HG02943 (cell line): ENCODE measurements around the gene CRYZL1.
"Not testable (repeated sequence)": the region's sequence is repeated elsewhere in the genome, so short reads cannot be mapped to it uniquely, and the experiment has no call there.

Experiments used
- ATAC-seq: cut with Tn5 transposase; IDR thresholded peaks from one replicate; pipeline ENCODE4 v1.9.1; 2021; ENCODE audit warnings: mild to moderate bottlenecking, low read depth, moderate library complexity; ENCODE audit not compliant: unreplicated experiment

The CRYZL1 gene

DNA sequence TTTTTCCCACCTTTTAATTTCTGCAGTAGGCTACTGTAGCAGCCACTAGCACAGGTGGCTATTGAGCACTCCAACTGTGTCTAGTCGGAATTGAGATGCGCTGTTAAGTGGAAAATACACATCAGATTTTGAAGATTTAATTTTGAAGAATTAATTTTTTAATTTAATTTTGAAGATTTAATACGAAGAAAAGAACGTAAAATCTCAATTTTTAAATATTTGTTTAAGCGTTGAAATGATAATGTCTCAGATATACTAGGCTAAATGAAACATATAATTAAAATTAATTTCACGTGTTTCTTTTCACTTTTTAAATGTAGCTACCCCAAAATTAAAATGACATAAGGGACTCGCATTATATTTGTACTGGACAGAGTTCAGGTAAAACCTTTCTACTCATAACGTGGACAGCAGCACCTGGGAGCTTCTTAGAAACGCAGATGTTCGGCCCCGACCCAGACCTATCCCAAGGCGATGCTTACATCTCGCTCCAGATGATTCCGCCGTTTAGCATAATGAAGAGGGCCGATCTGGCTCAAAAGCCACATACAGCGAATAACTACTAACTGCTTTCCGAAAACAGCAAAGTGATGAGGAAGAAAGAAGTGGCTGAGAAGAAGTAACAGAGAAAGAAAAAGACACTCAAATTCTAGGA lies 717 bp downstream of the CRYZL1 start:
- no peak for ATAC-seq

DNA sequence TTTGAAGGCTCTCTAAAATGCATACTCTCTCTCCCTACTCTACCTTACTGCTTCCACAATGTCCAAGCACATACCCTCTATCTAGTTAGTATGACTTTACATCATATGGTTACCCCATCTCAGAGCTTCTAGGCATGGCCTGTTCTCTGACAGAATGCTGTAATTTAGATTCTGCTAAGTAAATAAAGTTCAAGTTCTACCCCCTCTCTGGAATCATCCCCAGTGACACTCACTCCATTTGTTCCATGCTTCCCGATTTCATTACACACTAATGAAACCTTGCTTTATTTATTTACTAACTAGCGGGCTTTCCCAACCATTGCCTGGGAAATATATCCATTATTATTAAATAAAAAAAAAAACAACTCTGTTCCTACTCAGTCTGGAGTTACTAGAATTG lies 7.3 kb downstream of the CRYZL1 start:
- ATAC-seq, result no peak

DNA sequence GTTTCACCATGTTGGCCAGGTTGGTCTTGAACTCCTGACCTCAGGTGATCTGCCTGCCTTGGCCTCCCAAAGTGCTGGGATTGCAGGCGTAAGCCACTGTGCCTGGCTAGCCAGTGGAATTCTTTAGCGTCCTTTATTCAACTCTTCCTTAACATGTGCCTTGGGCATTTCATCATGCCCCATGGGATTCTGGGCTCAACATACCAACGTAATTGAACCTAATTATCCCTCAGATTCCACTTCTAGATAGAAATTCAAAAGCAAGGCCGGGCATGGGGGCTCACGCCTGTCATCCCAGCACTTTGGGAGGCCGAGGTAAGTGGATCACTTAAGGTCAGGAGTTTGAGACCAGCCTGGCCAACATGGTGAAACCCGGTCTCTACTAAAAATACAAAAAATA lies 15.4 kb downstream of the CRYZL1 start:
- ATAC-seq, result not testable (repeated sequence)

DNA sequence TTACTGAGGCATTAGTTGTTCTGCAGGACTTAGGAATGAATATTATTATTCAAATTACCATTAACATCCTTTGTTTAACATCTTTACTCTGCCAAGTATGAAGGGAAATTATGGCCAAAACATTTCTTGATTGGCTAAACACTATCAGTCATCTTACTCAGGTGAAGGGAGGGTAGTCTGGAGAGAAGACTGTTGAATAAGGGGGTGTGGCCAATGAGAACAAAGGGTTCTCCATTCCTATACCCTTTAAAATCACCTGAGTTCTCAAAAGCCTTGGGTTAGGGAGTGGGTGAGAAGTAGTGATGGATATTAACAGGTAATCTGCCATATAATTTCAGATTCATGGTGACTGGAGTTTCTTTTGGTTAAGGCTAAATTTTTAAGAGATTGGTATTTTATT lies 19.3 kb downstream of the CRYZL1 start:
- no peak for ATAC-seq

DNA sequence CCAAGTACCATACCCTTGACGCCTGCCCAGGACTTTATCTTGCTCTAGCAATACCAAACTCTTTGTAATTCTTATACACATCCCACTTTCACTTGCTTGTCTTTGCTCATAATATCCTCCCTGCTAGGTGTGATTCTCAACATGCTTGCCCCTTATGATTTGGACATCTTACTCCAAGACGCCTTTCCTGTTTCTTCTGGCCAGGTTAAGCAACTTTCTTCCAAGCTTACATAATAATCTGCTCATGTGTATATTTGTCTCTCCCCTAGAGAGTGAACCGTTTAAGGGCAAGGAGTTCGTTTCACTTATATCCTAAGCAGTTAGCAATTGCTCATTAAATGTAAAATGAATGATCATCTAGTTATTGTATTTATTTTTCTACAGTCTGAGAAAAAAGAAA lies 21.8 kb downstream of the CRYZL1 start:
- ATAC-seq, result no peak

- ATAC-seq, result no peak
Observed at GRCh38 chr21:33618407-33618806, 23.1 kb downstream of the CRYZL1 start.

DNA sequence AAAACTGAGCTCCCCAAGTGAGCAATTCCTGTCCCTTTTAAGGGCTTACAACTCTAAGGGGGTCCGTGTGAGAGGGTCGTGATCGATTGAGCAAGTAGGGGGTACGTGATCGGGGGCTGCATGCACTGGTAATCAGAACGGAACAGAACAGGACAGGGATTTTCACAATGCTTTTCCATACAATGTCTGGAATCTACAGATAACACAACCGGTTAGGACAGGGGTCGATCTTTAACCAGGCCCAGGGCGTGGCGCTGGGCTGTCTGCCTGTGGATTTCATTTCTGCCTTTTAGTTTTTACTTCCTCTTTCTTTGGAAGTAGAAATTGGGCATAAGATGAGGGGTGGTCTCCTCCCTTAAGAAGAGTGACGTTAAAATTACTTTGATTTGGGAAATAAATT lies 24.0 kb downstream of the CRYZL1 start:
- not testable (repeated sequence) for ATAC-seq

- no peak for ATAC-seq
Observed at GRCh38 chr21:33611006-33611744, 30.4 kb downstream of the CRYZL1 start.

DNA sequence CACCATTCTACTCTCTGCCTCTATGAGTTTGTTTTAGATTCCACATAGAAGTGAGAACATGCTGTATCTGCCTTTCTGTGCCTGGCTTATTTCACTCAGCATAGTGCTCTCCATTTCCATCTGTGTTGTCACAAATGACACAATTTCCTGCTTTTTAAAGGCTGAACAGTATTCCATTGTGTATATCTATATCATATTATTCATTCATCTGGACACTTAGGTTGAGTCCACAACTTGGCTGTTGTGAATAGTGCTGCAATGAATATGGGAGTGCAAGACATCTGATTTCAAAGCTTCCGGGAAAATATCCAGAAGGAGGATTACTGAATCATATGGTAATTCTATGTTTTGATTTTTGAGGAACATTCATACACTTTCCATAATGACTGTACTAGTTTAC lies 33.0 kb downstream of the CRYZL1 start:
- ATAC-seq, result no peak

- no peak for ATAC-seq
Observed at GRCh38 chr21:33598051-33598450, 43.5 kb downstream of the CRYZL1 start.

DNA sequence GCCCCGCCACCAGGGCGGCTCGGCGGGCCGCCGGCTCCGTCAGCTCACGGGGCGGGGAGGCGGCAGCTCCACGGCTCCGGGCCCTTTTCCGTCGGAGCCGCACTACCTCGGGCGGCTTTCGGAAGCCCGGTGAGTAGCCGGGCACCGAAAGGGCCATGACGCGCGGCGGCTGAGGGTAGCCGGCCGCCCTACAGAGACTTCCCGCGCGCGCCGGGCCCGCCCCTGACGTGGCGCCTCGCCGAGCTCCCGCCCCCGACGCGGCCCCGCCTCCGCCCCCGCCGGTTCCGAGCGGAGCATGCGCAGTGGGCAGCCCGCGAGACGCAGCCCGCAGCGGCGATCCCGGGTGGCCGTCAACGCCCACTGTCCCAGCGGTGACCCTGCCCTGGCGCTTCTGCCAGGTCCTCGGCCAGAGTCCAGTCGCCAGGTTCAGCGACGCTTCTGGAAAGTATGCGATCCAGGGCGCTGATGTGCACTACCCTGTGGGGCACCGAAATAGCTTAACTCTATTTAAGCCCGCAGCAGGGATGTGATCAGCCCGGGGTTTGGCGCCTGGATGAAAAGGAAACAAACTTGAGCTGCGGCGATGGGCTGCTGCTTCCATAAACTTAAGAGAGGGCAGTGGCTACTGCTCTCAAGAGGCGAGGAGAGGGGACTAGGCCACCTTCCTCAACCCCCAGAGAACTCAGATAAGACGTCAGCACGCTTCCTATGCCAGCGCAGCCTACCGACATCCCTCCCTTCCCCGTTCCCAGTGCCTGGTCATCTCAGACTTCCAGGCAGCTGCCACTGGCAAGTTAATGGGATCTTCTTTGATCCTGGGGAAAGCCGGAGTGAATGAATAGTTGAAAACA lies 52.8 kb downstream of the CRYZL1 start, which contains the start of gene DONSON:
TSS of gene DONSON (minus strand) at position 200 of the 851 bp plus-strand sequence. CDS start at position 157, 43 bp downstream.
- ATAC-seq, result peak; percentile 83

DNA sequence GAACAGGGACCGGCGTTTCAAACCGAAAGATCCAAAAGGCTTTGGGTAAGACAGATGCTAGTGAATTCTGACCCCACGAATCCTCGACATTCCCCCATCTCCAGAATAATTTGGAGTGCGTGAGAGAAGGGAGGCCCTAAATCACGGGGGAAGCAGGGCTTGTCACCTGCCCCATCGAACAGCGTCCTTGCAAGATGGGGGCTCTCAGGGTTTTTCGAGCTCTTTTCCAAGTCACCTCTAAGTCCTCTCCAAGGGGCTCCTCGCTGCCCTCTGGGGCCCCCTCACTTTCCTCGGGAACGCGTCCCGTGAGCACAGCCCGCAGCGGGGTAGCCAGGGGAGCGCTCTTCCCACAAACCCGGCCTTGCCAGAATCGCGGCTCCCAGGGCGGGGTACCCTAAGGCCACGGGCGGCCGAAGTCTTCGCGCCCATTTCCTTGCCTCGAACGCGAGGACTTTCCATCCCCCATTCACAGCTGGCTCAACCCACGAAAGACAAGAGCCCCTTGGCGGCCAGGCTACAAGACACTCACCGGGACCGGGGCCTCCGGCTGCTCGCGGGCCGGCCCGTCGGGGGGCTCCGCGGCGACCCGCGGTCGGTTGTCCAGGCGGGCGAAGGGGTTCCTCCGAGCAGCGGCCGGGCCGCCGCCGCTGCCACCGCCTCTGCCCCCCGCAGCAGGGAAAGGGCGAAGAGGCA lies 53.6 kb downstream of the CRYZL1 start:
- ATAC-seq, result peak; percentile 38

- no peak for ATAC-seq
Observed at GRCh38 chr21:33586927-33587326, 54.6 kb downstream of the CRYZL1 start.

GRCh38 chr21:33584455-33584854 lies 57.1 kb downstream of the CRYZL1 start:
- ATAC-seq, result no peak

GRCh38 chr21:33578959-33579542 lies 62.5 kb downstream of the CRYZL1 start:
- no peak for ATAC-seq

DNA sequence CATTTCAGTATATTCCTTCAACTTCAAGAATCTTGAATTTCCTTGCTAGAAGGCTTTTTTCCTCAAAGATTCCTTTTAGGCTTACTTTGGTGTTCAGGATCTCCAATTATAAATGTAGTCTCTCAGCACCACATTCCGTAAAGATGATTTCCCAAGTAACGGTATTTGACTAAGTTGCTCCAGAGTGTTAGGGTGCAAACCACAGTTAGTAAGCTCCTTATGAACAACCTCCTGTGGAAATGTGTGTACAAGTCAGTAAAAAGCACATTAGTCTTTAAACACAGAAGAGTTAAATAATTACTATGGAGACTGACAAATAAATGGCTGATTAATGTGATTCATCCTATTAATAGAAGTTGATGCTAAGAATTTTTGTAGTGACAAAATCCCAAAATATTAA lies 63.3 kb downstream of the CRYZL1 start:
- no peak for ATAC-seq

- not testable (repeated sequence) for ATAC-seq
Observed at GRCh38 chr21:33576741-33577141, 64.8 kb downstream of the CRYZL1 start.

GRCh38 chr21:33572350-33572749 lies 69.2 kb downstream of the CRYZL1 start:
- no peak for ATAC-seq

DNA sequence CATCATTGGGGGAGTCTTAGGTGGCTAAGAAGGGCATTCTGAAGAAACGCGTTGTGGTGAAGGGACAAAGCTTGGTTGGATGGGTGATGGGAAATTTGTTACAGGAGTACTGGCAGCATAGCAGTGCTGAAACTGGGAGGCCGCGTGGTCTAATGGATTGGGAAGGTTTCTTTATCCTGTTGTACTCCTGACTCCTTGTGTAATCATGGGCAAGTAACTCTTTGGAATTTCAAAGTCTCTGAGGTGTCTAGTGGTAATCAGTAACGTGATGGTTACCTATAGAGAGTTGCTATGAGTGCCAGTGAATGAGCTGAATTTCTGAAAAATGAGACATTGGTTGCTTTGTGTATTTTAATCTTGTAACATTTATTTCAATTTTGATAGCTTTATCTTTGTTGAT lies 71.5 kb downstream of the CRYZL1 start:
- ATAC-seq, result no peak

DNA sequence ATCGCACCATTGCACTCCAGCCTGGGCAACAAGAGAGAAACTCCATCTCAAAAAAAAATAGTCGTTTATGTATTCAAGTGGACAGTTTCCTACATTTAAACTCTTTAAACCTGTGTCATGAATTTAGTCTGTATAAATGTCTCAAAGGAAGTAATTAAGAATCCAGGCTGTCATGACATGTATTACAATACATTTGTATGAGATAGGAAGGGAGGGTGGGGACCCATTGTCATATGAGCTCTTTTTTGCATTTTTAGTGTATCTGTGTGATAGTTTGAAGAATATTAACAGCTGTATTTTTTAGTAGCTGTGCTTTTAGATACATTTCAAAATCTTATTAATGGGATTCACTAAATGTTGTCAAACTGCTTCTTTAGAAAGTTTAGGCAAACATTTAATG lies 73.1 kb downstream of the CRYZL1 start:
- ATAC-seq, result no peak
